HFF-Myc (cell line): ENCODE results near the gene SHB.

Experiments
- DNase-seq: peaks from one replicate; pipeline ENCODE4 v3.0.0-alpha.2; 2011; ENCODE audit warnings: low read depth; ENCODE audit errors: extremely low read depth
- H3K4me3 ChIP-seq: replicated peaks from 2 replicates; pipeline ENCODE4 v1.5.1; 2011; ENCODE audit warnings: low read depth, mild to moderate bottlenecking, control low read depth, low read length
- TF ChIP-seq, protein P1 (sequence below): IDR thresholded peaks from 2 replicates; pipeline ENCODE4 v1.5.1; 2012; ENCODE audit warnings: mild to moderate bottlenecking, low read depth, low read length, control low read depth; ENCODE audit errors: missing control alignments

Gene SHB

DNA sequence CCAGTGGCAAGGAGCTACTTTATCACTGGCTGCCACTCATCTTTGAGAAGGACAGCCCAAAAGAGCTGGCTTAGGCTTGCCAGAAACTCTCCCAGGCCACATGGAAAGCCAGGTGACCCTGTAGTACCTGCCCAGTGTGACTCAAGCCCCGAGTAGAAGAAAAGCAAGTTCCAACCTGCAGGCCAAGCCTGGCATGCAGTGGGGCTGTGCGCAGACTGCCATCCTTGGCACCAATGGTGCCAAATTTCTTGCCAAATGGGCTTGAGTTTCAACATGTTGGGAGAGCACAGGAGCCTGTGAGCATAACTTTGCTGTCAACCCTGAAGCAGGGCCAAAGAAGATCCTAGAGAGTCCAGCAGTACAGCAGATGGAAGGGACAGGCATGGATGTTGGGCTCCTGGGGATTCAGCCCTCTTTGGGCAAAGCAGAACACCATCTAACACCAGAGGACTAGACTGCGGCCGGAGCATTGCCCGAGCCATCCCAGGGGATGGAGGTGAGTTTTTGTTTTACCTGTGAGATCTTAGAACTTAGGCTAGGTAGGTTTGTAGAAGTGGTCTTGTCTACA lies 27.3 kb upstream of the SHB start:
- H3K4me3 ChIP-seq: no peak overlapping the region
- no peak for DNase-seq
- TF ChIP-seq, protein P1, sequence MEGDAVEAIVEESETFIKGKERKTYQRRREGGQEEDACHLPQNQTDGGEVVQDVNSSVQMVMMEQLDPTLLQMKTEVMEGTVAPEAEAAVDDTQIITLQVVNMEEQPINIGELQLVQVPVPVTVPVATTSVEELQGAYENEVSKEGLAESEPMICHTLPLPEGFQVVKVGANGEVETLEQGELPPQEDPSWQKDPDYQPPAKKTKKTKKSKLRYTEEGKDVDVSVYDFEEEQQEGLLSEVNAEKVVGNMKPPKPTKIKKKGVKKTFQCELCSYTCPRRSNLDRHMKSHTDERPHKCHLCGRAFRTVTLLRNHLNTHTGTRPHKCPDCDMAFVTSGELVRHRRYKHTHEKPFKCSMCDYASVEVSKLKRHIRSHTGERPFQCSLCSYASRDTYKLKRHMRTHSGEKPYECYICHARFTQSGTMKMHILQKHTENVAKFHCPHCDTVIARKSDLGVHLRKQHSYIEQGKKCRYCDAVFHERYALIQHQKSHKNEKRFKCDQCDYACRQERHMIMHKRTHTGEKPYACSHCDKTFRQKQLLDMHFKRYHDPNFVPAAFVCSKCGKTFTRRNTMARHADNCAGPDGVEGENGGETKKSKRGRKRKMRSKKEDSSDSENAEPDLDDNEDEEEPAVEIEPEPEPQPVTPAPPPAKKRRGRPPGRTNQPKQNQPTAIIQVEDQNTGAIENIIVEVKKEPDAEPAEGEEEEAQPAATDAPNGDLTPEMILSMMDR: no peak

DNA sequence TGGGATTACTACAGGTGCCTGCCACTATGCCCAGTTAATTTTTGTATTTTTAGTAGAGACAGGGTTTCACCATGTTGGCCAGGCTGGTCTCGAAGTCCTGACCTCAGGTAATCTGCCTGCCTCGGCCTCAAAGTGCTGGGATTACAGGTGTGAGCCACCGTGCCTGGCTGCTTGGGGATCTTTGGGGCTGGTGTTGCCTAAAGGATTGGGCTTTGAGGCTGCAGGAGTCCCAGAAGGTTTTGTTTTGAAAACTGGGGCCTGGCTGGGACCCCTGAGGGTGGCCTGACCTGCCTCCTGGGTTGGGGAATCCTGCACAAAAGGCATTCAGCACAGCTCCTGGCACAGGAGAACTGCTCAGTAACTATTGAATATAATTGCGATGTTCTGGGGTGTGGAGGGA lies 25.1 kb upstream of the SHB start:
- no peak overlapping the region for H3K4me3 ChIP-seq
- DNase-seq: no peak
- TF ChIP-seq, protein P1: no peak

DNA sequence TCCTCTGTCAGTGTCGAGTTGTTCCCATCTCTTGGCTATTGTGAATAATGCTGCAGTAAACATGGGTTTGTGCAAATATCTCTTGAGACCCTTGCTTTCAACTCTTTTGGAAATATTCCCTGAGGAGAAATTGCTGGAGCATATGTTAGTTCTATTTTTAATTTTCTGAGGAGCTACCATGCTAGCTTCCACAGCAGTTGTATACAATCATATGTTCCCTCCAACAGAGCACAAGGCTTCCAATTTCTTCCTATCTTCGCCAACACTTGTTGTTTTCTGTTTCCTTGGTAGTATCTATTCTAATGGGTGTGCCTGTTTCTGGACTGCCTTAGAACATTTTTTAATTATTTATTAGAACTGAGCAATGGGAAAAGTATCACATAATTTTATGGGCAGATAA lies 23.6 kb upstream of the SHB start:
- TF ChIP-seq, protein P1: no peak
- H3K4me3 ChIP-seq: no peak overlapping the region
- no peak for DNase-seq

DNA sequence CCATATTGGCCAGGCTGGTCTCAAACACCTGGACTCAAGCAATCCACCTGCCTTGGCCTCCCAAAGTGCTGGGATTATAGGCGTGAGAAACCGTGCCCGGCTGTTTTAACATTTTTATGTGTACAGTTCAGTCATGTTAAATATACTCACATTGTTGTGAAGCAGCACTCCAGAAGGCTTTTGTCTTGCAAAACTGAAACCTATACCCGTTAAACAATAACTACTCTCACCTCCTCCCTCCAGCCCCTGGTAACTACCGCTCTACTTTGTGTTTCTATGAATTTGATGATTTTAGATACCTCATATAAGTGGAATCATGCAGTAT lies 23.1 kb upstream of the SHB start:
- no peak for DNase-seq
- no peak overlapping the region for H3K4me3 ChIP-seq
- TF ChIP-seq, protein P1: no peak

DNA sequence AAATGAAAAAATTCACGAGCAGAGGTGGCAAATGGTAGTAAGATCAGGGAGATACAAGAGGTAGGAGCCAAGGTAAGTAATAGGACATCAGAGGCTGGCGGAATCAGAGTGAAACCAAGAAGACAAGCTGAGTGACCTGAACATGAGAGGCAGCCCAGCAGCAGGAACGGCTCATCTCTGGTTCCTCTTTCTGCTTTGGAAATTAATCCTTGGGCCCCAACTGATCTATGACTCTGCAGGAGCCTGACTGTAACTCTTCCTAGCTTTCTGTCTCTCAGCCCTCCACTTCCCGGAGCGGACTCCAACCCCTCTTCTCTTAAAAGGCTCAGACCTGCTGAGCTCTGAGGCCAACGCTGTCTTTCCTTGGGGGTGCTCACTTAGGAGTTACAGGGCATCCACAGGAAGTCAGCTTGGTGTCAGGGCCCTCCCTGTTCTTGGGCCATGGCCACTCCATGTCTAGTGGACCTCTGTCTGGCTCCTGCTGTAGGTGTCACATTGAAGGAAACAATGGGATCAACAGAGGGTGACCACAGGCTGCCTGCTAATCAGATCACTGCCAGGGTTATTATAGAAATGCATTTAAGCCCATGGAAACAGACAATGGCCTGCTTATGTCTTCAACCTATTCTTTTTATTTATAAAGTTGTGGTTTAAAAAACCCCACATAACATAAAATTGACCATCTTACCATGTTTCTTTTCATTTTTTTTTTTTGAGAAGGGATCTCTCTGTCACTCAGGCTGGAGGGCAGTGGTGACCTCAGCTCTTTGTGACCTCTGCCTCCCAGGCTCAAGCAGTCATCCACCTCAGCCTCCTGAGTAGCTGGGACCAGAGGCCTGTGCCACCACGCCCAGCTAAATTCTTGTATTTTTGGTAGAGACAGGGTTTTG lies 22.5 kb upstream of the SHB start:
- DNase-seq: no peak
- H3K4me3 ChIP-seq: no peak overlapping the region
- TF ChIP-seq, protein P1: no peak

DNA sequence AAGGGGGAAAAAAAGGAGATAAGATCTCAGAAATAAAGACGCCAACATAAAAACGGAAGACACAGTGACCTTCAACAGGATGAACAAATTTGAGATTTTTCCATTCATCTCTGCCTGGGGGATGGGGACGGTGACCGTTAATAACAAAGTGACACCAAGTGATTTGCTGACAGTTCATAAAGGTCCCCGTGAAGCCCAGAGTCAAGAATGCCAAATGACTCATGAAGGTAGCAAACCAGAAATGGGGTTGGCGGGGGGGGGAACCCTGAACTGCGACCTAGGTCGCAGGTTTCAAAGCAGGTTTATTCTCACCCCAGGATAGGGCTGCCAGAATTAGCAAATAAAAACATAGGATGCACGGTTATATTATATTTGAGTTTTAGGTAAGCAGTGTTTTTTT lies 21.1 kb upstream of the SHB start:
- no peak for DNase-seq
- TF ChIP-seq, protein P1: no peak
- H3K4me3 ChIP-seq: no peak overlapping the region
